ENCODE results near the gene CHST3. TPM values are rescaled to one million over a fixed set of nuclear protein-coding genes. Genes with fewer than 3 reads are reported as not detected.

Gene CHST3
- total RNA-seq, 2 donors from 2014 or later, result 12.9 to 40.8 TPM

- no peak for DNase-seq
- WGBS, 2 experiments (ENCODE audit: insufficient coverage in 1 of 2, insufficient read length in 1 of 2), result 87% methylated on average over 4 to 6 of the region's 6 CpGs
- H3K27ac ChIP-seq (ENCODE audit: low read depth, low read length), result no peak overlapping the region
- H3K9me3 Mint-ChIP-seq, result peaks cover 32% of the 10 kb centered on the region
- peaks cover 35% of the 10 kb centered on the region for H3K9me3 ChIP-seq (ENCODE audit: control insufficient read depth, low read length)
- H3K27ac Mint-ChIP-seq, result no peak overlapping the region
- H3K27me3 Mint-ChIP-seq (ENCODE audit: insufficient read depth), result peaks cover 2% of the 10 kb centered on the region
- H3K36me3 ChIP-seq (ENCODE audit: control insufficient read depth, insufficient read depth, low read length), result no peaks in the 10 kb centered on the region
- no peak overlapping the region for H3K9ac ChIP-seq (ENCODE audit: extremely low read depth, low read length, poor library complexity, severe bottlenecking)
- H3K4me1 Mint-ChIP-seq, result no peaks in the 10 kb centered on the region
- H3K4me1 ChIP-seq (ENCODE audit: control insufficient read depth, insufficient read depth, low read length), result no peaks in the 10 kb centered on the region
- H3K36me3 Mint-ChIP-seq (ENCODE audit: low read depth), result peaks cover 12% of the 10 kb centered on the region
- no peaks in the 10 kb centered on the region for H3K27me3 ChIP-seq (ENCODE audit: control insufficient read depth, insufficient read depth, low read length, poor library complexity, severe bottlenecking)
- no peak overlapping the region for H3K4me3 Mint-ChIP-seq
- no peak for TF ChIP-seq CTCF (conservative IDR thresholded peaks at IDR 0.05)
- no peak overlapping the region for H3K4me3 ChIP-seq (ENCODE audit: low read length)
These were observed 13.5 kb upstream of the CHST3 start for GRCh38 chr10:71950683-71951082.

- TF ChIP-seq CTCF (conservative IDR thresholded peaks at IDR 0.05), result no peak
- Mint-ChIP-seq H3K9me3 (peaks cover 12% of the 10 kb centered on the region), H3K36me3 (ENCODE audit: low read depth) (peaks cover 9% of the 10 kb centered on the region), H3K4me3 (no peak overlapping the region), H3K4me1 (no peaks in the 10 kb centered on the region), H3K27me3 (ENCODE audit: insufficient read depth) (no peaks in the 10 kb centered on the region), H3K27ac (no peak overlapping the region)
- Histone ChIP-seq H3K9me3 (ENCODE audit: control insufficient read depth, low read length) (peaks cover 16% of the 10 kb centered on the region), H3K27ac (ENCODE audit: low read depth, low read length) (no peak overlapping the region), H3K36me3 (ENCODE audit: control insufficient read depth, insufficient read depth, low read length) (no peaks in the 10 kb centered on the region), H3K27me3 (ENCODE audit: control insufficient read depth, insufficient read depth, low read length, poor library complexity, severe bottlenecking) (no peaks in the 10 kb centered on the region), H3K4me3 (ENCODE audit: low read length) (no peak overlapping the region), H3K4me1 (ENCODE audit: control insufficient read depth, insufficient read depth, low read length) (no peaks in the 10 kb centered on the region), H3K9ac (ENCODE audit: extremely low read depth, low read length, poor library complexity, severe bottlenecking) (no peak overlapping the region)
- DNase-seq, result no peak
- 50 to 100% methylated on average over 1 to 3 of the region's 3 CpGs for WGBS, 2 experiments (ENCODE audit: insufficient coverage in 1 of 2, insufficient read length in 1 of 2)
These were observed 11.4 kb upstream of the CHST3 start for GRCh38 chr10:71952745-71953144.

- Histone ChIP-seq H3K4me1 (ENCODE audit: control insufficient read depth, insufficient read depth, low read length) (no peaks in the 10 kb centered on the region), H3K4me3 (ENCODE audit: low read length) (no peak overlapping the region), H3K27ac (ENCODE audit: low read depth, low read length) (no peak overlapping the region), H3K27me3 (ENCODE audit: control insufficient read depth, insufficient read depth, low read length, poor library complexity, severe bottlenecking) (no peaks in the 10 kb centered on the region), H3K9me3 (ENCODE audit: control insufficient read depth, low read length) (peaks cover 13% of the 10 kb centered on the region), H3K9ac (ENCODE audit: extremely low read depth, low read length, poor library complexity, severe bottlenecking) (no peak overlapping the region), H3K36me3 (ENCODE audit: control insufficient read depth, insufficient read depth, low read length) (no peaks in the 10 kb centered on the region)
- Mint-ChIP-seq H3K4me1 (no peaks in the 10 kb centered on the region), H3K36me3 (ENCODE audit: low read depth) (peaks cover 9% of the 10 kb centered on the region), H3K4me3 (no peak overlapping the region), H3K9me3 (peaks cover 11% of the 10 kb centered on the region), H3K27ac (no peak overlapping the region), H3K27me3 (ENCODE audit: insufficient read depth) (peaks cover 24% of the 10 kb centered on the region)
- 76 to 85% methylated on average over 6 to 9 of the region's 9 CpGs for WGBS, 2 experiments (ENCODE audit: insufficient coverage in 1 of 2, insufficient read length in 1 of 2)
- DNase-seq, result no peak
- peak; percentile 45 for TF ChIP-seq CTCF (conservative IDR thresholded peaks at IDR 0.05)
These were observed 6.5 kb upstream of the CHST3 start for GRCh38 chr10:71957546-71958275.
